Right atrium auricular region (tissue), 2 donors: ENCODE measurements around the gene FOXP1. TPM values are rescaled to one million over a fixed set of nuclear protein-coding genes. Genes with fewer than 3 reads are reported as not detected.

Source experiments
- DNase-seq: peaks from one replicate; pipeline ENCODE4 v3.0.0-alpha.2; 2019; ENCODE audit warnings: low spot score
- H3K27ac ChIP-seq, 2 donors: fragments of 200-600 bp; sonication (generic); 1 replicate in 1 of 2; 2 replicates in 1 of 2; pipeline ENCODE4 v1.5.1; 2016 to 2019
- H3K27me3 ChIP-seq, 2 donors: fragments of 200-600 bp; sonication (generic); one replicate each; pipeline versions ENCODE4 v1.5.1 to v1.6.0; 2017 to 2019
- H3K36me3 ChIP-seq: fragments of 200-600 bp; sonication (generic); one replicate; pipeline ENCODE4 v1.5.1; 2016
- H3K4me1 ChIP-seq, 2 donors: fragments of 200-600 bp; sonication (generic); one replicate each; pipeline versions ENCODE4 v1.5.1 to v1.6.0; 2017 to 2019
- H3K4me3 ChIP-seq, 2 donors: fragments of 200-600 bp; sonication (generic); 1 replicate in 1 of 2; 2 replicates in 1 of 2; pipeline ENCODE4 v1.5.1; 2017 to 2019; ENCODE audit warnings: mild to moderate bottlenecking in 1 of 2, moderate library complexity in 1 of 2
- H3K9me3 ChIP-seq, 2 donors: fragments of 200-600 bp; sonication (generic); one replicate each; pipeline ENCODE4 v1.5.1; 2019
- CTCF ChIP-seq, 2 donors: fragments of 200-600 bp; sonication (generic); IDR thresholded peaks; one replicate each; pipeline ENCODE4 v1.5.1; 2019; ENCODE audit warnings: antibody characterized with exemption in 2 of 2
- total RNA-seq, 2 donors: library from RNA; depleted of rRNA; stranded (reverse); fragments of >200 nt; gene quantifications; one replicate each; pipeline ENCODE4 v1.1.0, GENCODE V29; 2016

FOXP1 gene
- total RNA-seq, 2 donors from 2014 or later = 39.2 to 59.0 TPM

- Histone ChIP-seq H3K4me1 (peaks cover 0 to 4% of the 10 kb centered on the region in 2 donors), H3K9me3 (no peaks in the 10 kb centered on the region), H3K4me3 (no peak overlapping the region), H3K36me3 (no peaks in the 10 kb centered on the region), H3K27ac (no peak overlapping the region), H3K27me3 (no peaks in the 10 kb centered on the region)
- DNase-seq = no peak
- TF ChIP-seq CTCF (IDR thresholded peaks at IDR 0.05) = no peak
These were observed 313.6 kb downstream of the FOXP1 start for GRCh38 chr3:71269906-71270305.

GRCh38 chr3:71268462-71268999 is 315.0 kb downstream of the FOXP1 start:
- Histone ChIP-seq H3K4me3 (no peak overlapping the region), H3K9me3 (no peaks in the 10 kb centered on the region), H3K27me3 (no peaks in the 10 kb centered on the region), H3K27ac (no peak overlapping the region), H3K4me1 (peaks cover 0 to 4% of the 10 kb centered on the region in 2 donors), H3K36me3 (no peaks in the 10 kb centered on the region)
- no peak for DNase-seq
- TF ChIP-seq CTCF (IDR thresholded peaks at IDR 0.05) = no peak

GRCh38 chr3:71266875-71267274 is 316.7 kb downstream of the FOXP1 start:
- no peak overlapping the region for H3K4me3 ChIP-seq
- no peaks in the 10 kb centered on the region for H3K36me3 ChIP-seq
- no peak overlapping the region for H3K27ac ChIP-seq
- no peak for TF ChIP-seq CTCF (IDR thresholded peaks at IDR 0.05)
- peaks cover 0 to 4% of the 10 kb centered on the region in 2 donors for H3K4me1 ChIP-seq
- no peak for DNase-seq
- H3K27me3 ChIP-seq = no peaks in the 10 kb centered on the region
- H3K9me3 ChIP-seq = no peaks in the 10 kb centered on the region

GRCh38 chr3:71265365-71265915 is 318.1 kb downstream of the FOXP1 start:
- Histone ChIP-seq H3K9me3 (no peaks in the 10 kb centered on the region), H3K4me1 (peaks cover 0 to 4% of the 10 kb centered on the region in 2 donors), H3K27me3 (no peaks in the 10 kb centered on the region), H3K27ac (no peak overlapping the region), H3K36me3 (no peaks in the 10 kb centered on the region), H3K4me3 (no peak overlapping the region)
- DNase-seq = no peak
- TF ChIP-seq CTCF (IDR thresholded peaks at IDR 0.05) = no peak

- Histone ChIP-seq H3K4me1 (peaks cover 0 to 4% of the 10 kb centered on the region in 2 donors), H3K4me3 (no peak overlapping the region), H3K27ac (no peak overlapping the region), H3K36me3 (no peaks in the 10 kb centered on the region), H3K9me3 (no peaks in the 10 kb centered on the region), H3K27me3 (no peaks in the 10 kb centered on the region)
- no peak for TF ChIP-seq CTCF (IDR thresholded peaks at IDR 0.05)
- no peak for DNase-seq
These were observed 318.7 kb downstream of the FOXP1 start for GRCh38 chr3:71264840-71265239.
